GM12892 (cell line): ENCODE data around the gene DHCR24.

Experiments used
- DNase-seq: peaks from one replicate; pipeline ENCODE4 v3.0.0; 2011; ENCODE audit not compliant: insufficient read length
- FAIRE-seq: peaks from 2 replicates; lab custom pipeline; 2011; peaks lifted over from hg19 to GRCh38; lab: Jason Lieb, UNC
- POLR2A ChIP-seq: IDR thresholded peaks from 2 replicates; pipeline ENCODE4 v1.6.1; 2011; ENCODE audit warnings: low read depth, low read length, control low read depth
- POLR2AphosphoS5 ChIP-seq: IDR thresholded peaks from 2 replicates; pipeline ENCODE4 v1.6.1; 2011; ENCODE audit warnings: low read depth, low read length, control low read depth
- TAF1 ChIP-seq: IDR thresholded peaks from 2 replicates; pipeline ENCODE4 v1.6.1; 2011; ENCODE audit warnings: low read depth, mild to moderate bottlenecking, control low read depth, low read length, borderline replicate concordance

DHCR24 gene

DNA sequence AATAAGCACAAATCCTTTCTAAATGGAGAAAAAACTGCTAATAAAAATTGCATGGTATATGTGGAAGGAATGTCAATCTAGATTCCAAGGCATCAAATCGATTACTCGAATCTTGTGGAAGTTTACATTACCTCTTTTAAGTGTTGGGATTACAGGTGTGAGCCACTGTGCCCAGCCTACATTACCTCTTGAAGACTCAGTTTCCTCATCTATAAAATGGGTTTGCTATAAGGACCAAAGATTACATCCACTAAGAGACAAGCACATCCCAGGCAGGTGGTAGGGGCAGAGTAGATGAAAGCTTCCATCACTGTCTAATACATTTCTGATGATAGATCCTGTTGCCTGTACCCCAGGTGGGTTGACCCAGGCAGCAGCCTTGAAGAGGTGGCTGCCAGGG, 16.1 kb downstream of the DHCR24 start:
- FAIRE-seq (no peak), DNase-seq (no peak)
- TF ChIP-seq POLR2AphosphoS5 (no peak), TAF1 (no peak), POLR2A (no peak)

GRCh38 chr1:54869173-54869851, 17.7 kb downstream of the DHCR24 start:
- TF ChIP-seq POLR2AphosphoS5, result no peak
- no peak for TF ChIP-seq POLR2A
- no peak for TF ChIP-seq TAF1
- no peak for DNase-seq
- FAIRE-seq, result no peak

DNA sequence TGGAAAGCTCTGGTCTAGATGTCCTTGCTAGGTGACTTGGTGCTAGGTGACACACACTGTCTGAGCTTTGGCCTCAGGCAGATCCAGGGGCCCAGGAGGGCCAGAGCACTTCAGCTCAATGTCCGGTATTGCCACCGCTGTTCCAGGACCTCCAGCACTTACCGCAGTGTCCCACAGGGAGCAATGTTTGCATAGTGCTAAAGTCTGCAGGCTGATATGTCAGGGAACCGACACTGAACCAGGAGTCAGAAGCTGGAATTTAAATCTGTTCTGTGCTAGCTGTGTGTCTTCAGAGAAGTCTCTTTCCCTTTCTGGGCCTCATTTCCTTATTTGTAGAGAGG, 19.3 kb downstream of the DHCR24 start:
- DNase-seq (no peak), FAIRE-seq (no peak)
- TF ChIP-seq POLR2A (no peak), TAF1 (no peak), POLR2AphosphoS5 (no peak)

DNA sequence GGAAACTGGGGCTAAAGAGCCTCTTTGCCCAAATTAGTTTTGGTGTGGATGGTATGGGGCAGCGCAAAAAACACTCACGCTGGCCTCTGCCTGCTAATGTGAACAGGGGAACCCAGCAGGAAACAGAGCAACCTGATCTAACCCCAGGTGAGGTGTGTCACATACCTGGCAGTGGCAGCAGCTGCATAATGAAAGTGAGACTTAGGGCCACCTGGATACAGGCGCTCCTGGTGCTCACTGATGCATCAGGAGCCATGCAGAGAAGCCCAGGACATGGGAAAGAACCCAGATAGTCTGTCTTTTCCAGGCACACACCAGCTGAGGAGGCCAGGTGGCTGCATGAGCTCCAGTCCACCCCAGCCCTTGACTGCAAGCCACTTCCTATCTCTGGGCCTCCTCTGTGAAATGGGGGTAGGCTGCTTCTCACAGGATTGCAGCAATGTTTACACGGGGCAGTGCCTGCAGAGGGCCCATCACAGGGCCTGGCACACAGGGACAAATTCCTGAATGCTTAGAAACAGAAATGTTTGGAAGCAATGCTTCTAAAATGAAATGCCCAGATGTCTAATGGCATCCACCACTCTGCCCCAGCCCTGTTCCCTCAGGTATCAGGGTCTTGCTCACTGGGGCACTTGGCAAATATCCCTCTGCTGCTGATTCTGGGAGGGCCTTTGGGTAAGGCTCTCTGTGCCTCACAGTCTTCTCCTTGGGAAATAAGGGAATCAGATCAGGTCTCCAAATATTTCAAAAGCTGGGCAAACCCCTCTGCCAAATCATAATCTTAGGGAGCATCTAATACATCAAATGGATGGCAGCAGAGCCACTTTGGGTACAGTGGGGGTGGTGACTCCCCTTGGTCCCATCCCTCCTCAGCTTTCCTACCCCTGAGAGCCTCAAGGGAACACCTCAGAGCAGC, 19.9 kb downstream of the DHCR24 start:
- TF ChIP-seq POLR2AphosphoS5 (no peak), POLR2A (no peak), TAF1 (no peak)
- FAIRE-seq, result no peak
- no peak for DNase-seq

GRCh38 chr1:54865238-54866073, 21.5 kb downstream of the DHCR24 start:
- TF ChIP-seq POLR2A (no peak), POLR2AphosphoS5 (no peak), TAF1 (no peak)
- no peak for DNase-seq
- FAIRE-seq, result no peak

DNA sequence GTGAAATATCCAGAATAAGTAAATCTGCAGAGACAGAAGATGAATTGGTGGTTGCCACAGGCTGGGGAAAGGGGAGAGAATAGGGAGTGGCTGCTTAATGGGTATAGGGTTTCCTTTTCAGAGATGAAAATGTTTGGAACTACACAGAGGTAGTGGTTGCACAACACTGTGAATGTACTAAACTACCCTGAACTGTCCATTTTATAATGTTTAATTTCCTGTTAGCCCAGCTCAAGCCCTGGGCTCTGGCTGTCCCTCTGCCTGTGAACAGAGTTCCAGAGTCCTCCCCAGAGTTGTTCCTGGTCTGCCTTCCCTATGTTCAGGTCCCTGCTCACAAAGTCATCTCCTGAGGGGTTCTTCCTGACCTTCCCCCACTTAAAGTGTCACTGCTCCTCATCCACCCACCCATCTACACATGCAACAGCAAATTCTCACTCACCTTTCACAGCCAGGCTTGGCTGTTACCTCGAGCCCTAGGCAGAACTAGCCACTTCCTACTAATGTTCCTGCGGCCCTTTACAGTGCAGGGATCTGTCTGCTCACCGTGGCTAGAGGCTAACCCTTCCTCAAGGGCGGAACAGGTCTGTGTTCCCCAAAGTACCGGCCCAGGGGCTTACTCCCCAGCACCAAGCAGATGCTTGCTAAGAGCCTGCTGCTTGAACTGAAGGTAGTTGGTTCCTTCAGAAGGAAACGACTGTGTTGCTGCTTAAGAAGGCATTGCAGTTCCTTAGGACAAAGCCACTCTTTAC, 22.4 kb downstream of the DHCR24 start:
- FAIRE-seq (no peak), DNase-seq (no peak)
- TF ChIP-seq POLR2A, result no peak
- TF ChIP-seq TAF1, result no peak
- TF ChIP-seq POLR2AphosphoS5, result no peak

DNA sequence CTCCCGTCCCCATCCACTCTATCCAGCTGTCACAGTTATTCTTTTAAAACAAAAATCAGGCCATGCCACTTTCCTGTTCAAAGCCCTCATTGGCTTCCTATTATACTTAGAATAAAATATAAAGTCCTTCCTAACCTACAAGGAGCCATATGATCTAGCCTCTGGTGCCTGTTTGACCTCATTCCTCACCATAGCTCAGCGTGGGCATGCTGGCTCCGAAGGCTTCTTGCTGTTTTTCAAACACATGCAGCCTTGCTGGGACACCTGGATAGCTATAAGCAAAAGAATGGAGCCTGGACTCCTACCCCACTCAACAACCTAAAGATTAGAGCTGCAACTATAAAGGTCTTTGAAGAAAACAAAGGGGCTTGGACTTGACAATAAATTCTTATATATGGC, 23.7 kb downstream of the DHCR24 start:
- TF ChIP-seq POLR2A (no peak), TAF1 (no peak), POLR2AphosphoS5 (no peak)
- no peak for DNase-seq
- no peak for FAIRE-seq

GRCh38 chr1:54861070-54861761, 25.8 kb downstream of the DHCR24 start:
- no peak for FAIRE-seq
- TF ChIP-seq POLR2A (no peak), POLR2AphosphoS5 (no peak; the same call in 1 of the 2 replicates), TAF1 (no peak)
- no peak for DNase-seq

- TF ChIP-seq POLR2AphosphoS5 (no peak), POLR2A (no peak), TAF1 (no peak)
- peak; percentile 57 for FAIRE-seq
- DNase-seq, result no peak
These were observed 27.1 kb downstream of the DHCR24 start for GRCh38 chr1:54859700-54860391.
